EH (cell line): ENCODE results near the gene UTP15.

Experiments
- DNase-seq: peaks from one replicate; pipeline ENCODE4 v3.0.0-alpha.2; 2015; ENCODE audit warnings: low read depth

UTP15 gene, protein sequence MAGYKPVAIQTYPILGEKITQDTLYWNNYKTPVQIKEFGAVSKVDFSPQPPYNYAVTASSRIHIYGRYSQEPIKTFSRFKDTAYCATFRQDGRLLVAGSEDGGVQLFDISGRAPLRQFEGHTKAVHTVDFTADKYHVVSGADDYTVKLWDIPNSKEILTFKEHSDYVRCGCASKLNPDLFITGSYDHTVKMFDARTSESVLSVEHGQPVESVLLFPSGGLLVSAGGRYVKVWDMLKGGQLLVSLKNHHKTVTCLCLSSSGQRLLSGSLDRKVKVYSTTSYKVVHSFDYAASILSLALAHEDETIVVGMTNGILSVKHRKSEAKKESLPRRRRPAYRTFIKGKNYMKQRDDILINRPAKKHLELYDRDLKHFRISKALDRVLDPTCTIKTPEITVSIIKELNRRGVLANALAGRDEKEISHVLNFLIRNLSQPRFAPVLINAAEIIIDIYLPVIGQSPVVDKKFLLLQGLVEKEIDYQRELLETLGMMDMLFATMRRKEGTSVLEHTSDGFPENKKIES

DNA sequence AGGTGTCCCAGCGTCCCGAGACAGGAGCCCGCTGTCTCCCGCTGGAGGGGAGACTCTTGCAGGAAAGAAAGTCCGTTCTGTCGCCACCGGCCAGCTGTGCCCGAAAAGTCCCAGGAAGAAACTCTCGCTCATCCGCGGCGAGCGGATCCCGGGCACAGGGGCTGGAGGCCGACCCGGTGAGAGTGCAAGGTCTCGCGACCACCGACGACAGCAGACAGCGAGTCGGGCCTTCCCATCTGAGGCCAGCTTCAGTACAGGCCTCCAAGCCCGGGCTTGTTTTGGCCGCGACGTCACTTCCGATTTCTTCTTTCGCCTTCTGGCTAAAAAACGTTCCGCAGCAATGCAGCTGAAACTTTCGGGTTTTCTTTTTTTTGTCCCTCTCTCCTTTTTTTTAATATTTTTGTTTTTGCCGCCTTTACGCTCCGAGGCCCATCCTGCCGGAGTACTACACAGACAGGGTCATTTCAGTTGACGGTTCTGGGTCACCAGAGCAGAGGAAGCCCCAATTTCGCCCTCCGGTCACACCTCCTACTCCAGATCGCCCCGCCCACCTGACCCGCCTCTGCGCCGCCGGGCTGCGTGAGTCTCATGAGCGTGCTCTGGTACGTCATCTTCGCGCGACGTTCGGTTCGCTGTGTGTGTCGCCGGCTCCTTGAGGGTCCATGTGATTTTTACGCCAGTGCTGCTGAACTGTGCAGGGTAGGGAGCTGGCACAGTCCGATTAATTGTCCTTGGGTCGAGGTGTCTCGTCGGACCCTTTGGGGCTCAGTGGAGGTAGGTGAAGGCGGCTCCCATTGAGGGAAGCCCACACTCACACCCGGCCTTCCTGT is at the start of gene UTP15, which contains the start of gene ANKRA2:
Gene UTP15, plus strand, starts transcription at position 605 of the 830 bp plus-strand sequence. CDS start 1,602 bp downstream, outside the sequence.
Gene ANKRA2, minus strand, starts transcription at position 501 of the 830 bp plus-strand sequence. CDS start 2,758 bp downstream, outside the sequence.
- peak; percentile 97 for DNase-seq

DNA sequence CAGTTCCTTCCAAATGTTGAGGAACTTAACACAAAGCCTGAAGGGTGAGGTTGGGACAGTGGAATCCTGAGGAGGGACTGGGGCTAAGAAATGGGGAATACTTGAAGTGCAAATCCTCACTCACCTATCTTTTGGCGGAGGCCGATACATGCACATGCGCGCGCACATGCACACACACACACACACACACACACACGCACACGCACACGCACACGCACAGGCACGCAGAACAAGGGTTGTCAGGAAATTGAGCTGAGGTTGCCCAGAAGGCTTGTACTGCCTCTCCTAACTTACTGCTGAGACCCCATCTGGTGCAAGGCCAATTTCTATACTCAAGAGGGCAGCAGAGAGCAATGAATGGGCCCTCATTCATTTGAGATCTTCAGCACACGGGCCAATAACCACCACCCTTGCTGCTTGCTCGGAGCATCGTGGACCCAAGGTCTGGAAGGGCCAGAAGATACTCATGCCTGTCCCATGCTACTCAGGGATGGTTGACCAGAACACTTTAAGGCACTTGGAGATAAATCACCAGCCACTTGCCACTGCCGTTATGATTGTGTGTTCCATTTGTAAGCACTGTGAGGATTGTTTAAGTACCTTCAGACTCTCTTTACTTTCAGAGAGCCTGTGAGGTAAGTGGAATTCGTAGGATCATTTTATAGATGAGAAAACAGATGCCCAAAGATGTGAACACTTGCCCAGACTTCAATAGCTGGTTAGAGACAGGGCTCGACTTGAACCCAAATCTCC is 45.8 kb upstream of the UTP15 start:
- DNase-seq, result peak; percentile 84

DNA sequence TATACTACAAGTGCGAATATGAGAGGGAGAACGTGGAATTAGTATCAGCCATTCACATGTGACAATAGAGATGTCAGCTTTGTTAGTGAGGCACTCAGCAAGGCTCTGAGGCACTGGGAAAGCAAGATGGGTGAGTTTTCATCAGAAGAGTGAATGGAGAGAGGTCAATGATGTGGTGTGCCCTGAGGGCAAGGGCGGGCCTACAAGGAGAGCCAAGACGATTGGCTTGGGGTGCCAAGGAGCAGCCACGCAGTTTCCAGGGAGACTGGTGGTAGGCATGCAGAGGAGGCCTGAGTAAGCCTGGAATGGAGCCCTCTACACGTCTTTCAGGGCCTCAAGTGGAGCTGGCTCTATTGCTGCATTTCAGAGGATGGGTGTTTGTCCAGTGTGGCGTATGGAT is 42.6 kb upstream of the UTP15 start:
- DNase-seq, result no peak

DNA sequence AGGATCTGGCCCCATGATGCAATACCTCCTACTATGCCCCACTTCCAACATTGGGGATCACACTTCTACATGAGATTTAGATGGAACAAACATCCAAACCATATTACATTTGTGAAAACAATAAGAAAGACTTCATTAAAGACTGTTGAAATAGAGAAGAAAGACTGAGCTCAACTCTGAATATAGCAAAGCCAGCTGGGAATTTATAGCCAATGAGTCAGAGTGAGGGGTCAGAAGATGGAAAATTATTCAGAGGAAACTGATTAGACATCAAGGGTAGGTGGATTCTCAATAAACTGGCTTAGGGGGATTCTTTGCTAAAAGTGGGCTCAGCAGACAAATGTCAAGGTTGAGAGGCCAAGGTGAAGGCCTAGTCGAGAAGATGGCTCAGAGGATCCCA is 41.7 kb upstream of the UTP15 start:
- peak; percentile 20 for DNase-seq

DNA sequence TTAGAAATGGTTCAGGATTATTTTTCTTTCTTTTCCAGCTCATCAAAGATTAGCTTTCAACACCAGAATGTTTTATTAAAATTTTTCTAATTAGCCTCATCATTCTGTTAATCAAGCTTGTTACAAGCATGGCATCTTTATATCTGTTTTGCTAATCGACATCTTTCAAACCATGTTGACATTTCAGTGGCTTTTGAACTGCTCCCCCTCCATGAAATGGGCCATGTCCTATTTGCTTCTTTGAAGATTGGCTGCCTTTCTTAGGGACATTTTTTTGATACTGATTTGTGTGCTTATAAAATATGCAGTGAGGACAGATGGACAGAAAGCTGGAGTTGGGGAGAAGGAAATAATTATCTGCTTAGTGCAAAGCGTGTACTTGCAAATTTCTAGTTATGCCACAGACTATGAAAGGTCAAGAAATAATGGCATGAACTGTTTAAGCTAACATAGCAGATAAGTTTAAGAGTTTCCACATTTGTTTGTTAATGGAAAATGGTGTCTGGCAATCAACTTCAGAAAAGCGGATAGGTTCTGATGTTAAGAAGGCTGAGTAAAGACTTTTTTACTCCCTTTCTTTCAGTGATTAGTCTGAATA is 39.8 kb upstream of the UTP15 start:
- peak; percentile 38 for DNase-seq

DNA sequence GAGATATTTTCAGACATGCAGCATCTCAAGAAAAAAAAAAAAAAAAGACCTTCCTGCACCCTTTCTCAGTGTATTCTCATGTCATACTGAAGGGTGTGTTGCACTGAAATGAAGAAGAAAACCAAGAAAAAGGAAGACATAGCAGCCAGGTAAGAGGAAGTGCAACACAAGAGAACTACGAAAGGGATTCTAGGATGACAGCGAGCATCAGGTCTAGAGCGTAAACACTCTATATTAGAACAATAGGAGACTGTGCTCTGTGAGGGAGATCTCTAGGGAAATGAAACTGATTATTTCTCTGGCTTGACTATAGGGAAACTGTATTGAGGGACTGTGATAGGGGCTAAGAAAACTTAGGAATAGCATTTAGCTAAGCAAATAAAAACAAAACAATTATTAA is 37.3 kb upstream of the UTP15 start:
- no peak for DNase-seq

DNA sequence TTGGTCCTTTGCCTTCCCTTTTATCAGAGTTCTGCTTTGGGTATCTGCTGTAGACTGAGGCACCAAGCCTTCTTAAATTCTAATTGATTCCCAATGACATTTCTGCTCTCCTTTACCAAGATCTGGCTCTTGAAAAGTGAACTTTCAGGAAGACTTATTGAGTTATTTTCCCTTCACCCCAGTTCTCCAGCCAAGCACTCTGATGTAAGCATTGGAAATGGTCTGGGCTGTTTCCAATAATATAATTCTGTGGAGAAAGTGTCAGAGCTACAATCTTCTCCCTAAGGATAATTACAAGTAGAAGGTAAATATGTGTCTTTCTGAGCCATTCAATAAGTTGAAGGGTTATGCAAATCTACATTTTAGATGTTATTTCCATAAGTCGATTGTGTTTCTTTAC is 36.5 kb upstream of the UTP15 start:
- no peak for DNase-seq

DNA sequence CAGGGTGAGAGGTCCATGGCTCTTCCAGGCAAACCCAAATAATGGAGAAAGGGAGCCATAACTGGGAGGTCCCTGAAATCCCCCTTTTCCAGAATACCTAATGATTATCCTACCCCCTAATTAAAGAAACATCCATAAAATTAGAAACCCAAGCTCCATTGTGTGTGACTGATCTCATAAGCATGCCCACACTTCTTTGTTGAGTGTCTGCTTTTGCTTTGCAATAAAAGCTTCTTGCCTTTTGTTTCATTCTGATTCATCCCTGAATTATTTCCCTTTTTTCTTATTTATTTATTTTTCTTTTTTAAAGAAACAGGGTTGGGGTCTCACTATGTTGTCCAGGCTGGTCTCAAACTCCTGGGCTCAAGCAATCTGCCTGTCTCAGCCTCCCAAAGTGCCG is 34.2 kb upstream of the UTP15 start:
- peak; percentile 43 for DNase-seq

DNA sequence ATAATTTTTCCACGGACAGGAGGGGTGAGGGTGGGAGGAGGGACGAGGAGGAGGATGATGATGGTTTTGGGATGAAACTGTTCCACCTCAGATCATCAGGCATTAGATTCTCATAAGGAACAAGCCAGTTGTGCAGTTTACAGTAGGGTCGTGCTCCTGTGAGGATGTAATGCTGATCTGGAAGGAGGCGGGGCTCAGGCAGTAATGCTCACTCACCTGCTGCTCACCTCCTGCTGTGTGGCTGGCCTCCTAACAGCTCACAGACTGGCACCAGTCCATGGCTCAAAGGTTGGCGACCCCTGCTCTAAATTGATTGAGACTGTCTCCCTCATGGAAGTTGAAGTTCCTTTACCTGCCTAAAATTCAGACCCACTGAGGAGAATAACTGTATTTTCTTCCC is 33.3 kb upstream of the UTP15 start:
- no peak for DNase-seq

DNA sequence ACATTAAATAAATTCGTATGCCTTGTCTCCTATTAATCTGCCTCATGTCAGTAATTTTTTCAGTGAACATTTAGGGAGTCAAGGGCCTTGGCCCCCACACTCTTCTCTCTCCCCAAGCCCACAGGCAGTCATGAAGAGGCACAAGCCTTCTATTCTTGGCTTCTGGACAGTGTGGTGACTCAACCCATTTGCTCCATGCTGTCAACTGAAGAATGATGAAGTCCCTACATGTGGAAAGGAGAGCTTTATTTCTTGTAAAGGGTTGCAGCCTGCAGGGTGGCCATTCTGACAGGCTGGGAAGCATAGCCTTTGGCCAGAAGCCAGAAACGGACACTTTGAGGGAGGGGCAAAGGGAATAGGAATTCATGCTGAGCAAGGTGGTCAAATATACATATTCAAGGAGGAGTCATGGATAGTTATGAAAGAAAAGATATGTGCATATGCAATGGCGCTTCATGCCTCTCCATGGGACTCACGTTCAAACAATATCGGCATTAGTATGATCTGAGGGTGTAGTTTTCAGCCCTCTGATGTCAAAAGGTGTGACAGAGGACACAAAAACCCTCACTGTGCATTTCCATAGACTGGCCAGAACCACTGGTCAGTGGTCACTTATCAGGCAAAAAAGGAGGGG is 31.4 kb upstream of the UTP15 start:
- DNase-seq, result peak; percentile 52

DNA sequence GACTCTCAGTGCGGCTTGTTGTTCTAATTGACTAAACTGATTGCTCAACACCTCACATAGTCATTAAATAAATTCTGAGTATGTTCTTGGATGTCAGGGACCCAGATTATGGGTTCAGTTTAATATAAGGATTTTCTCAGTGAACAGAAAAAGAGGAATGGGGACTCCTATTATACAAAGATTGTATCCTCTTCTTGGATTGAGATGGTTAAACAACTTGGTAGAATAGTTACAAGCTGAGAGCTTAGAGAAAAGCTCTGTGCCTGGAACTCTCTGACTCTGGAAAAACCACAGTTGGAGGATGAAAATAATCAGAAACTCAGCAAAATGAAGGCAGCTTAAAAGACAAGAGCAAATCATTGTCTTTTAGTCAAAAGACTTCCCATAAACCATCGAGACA is 30.6 kb upstream of the UTP15 start:
- no peak for DNase-seq

DNA sequence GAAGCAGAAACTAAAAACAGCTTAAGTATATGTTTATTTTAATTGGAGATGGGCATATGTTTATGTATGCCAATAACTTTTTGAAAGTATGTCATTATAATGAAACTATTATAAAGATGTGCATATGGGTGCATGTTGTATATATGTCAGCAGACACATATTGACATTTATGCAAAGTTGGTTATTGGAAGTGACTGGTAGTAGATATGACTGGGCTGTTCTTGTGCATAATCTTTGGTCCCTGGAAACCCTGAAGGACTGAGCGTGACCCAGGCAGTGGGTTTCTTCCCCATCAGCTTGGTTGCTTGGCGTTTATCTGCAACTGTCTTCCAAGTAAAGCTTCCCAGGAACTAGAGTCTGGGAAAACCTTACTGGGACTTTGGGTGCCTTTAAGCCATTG is 25.8 kb upstream of the UTP15 start:
- no peak for DNase-seq

DNA sequence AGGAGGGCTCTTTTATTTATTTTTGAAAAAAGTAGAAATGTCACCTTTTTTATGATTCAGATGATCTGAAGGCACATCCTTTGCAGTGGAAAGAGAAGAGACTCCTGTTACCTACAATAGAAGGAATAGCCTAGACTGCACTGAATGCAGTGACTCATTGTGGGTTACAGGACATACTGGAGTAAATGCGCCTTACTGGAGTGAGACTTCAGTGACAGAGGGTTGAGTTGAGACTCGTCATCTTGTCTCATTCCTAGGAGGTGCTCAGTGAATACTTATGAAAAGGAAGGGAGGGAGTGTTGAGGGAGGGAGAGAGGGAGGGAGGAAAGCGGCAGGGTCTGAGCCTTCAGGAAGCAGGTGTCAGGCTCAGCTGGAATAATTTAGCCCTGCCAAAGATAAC is 25.4 kb upstream of the UTP15 start:
- DNase-seq, result peak; percentile 83

DNA sequence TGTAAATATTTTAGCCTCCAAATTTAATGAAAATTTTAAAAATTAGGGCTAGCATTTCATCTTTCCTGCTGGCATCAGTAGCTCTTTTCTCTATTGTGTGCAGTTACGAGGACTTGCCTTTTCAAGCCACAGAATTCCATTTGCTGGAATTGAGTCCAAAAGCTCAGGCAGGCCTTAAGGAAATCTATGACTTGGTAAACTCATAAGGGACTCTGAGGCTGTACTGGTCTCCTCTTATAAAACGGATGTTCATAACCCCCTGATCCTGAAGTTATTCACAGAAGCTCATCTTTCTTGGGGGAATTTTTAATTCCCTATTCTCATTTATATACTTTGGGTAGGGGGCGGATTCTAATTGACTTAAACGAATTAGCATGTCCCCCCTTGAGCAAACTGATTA is 23.5 kb upstream of the UTP15 start:
- DNase-seq, result no peak

DNA sequence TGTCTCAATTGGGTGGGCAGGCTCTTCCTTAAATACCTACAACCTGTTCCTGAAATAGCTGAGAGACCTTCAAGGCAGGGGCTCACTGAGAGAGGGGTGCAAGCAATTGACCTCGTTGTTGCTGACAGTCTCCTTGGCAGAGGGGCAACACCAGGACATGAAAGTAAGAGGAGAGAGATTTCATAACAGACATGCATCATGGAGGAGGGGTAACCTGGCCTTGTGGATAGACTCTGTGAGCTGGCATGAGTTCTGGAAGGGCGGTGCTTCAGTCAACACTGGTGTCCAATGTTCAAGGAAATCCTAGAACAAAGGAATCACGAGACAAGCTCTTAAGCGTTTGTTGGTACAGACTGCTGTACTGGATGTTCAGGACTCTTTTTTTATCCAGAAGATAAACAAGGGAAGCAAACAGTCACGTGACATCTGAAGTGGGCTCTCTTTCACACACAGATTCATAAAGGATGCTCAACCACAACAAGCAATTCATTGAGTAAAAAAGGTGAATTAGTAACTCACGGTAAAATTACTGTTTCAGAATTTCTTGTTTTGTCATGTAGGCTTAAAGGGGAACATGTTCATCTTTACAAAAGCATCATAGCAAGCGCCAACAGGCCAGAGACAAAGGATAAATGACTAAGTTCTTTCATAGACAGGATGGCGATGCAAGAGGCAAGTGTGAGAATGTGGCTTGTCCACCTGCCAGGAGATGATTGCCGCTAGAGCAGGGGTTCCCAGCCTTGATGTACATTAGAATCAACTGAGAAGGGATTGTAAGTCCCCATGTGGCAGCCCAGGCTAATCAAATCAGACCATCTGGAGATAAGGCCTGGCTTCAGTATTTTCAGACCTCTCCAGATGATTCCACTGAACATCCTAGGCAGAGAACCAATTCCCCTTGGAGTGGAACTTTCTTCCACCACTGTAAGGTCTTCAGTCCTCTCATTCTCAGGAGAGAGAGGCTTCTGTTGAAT is 20.8 kb upstream of the UTP15 start:
- no peak for DNase-seq

DNA sequence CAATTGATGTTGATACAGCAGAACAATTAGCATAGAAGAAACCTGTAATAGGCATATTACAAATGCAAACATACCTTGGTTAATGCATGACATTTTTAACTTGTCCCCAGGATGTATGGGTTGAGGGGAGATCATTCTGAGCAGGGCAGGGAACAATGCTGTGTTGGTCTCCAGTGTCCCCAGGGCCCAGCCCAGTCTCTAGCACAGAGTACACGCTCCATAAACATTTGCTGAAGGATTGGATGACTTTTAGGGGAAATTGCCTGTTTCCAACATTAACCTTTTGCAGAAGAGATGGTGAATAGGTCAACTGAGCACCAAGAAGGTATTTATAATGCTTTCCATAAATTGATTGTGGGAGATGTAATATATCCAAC is 20.2 kb upstream of the UTP15 start:
- no peak for DNase-seq

DNA sequence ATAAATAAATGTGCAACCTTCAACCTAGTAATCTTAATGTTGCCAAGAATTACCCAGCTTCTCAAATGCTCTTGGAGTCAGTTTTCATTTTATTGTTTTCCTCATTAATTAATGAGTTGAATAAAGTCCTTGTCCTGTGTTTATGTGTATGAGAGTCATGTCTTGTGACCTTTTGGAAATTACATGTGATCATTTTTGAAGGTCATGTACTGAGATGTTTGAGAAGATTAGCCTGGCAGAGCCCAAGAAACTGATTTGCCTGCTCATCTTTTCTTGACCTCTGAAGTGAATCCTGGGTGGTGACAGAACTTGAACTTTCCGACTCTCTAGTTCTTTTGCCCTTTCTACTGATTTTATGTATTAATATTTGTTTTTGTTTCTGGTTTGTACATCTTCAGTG is 15.5 kb upstream of the UTP15 start:
- DNase-seq, result no peak

DNA sequence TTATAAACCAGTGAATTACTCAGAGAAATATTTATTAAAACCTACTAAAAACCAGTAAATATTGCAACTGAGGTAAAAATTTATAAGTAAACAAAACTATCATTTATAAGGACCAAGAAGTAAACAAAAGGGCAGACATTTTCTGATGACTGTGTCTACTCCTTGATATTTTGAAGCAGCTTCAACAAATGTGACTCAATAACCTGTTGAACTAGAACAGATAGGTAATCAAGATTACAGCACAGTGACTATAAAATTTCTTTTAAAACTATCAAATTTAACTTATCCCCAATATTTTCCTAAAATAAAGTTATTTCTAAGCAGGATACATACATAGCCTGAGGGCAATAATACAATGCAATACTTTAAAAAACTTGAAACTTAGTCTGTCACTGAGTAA is 12.9 kb upstream of the UTP15 start:
- no peak for DNase-seq

DNA sequence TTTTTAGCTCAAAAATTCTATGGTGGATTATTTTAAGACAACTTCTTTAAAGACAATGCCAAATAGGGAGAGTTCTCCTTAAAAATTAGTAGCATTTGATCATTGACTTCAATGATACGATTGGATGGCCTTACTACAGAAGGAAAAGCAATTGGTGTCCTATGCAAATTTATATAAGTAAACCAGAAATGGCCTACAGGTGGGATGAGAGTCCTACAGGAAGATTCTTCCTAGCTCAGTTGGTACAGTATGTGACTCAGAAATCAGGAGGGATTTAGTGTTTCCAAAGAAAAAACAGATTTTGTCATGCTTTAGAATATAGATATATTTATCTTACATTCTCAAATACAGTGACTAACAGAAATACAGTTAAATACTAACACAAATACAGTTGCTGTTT is 6.6 kb upstream of the UTP15 start:
- no peak for DNase-seq

DNA sequence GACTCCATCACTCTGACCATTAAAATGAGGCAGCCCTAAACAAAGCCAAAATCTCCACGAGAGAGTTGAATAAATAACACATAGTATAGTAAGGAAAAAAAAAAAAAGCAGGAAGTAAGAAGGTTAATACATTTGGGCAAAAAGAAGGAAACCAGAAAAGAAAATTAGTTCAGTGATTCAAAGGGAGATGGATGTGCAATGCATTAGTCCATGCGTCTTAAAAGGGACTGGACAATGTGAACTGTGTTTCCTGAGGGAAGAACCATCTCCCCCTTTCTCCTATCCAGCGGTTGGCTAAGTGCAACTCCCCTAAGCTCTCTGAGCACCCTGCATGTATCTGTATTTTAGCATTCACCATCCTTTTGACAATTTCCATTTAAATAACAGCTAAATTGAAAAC is 1.5 kb upstream of the UTP15 start:
- DNase-seq, result peak; percentile 14
